ENCODE results near the gene MRPS27.

GRCh38 chr5:72177538-72177937, 142.5 kb downstream of the MRPS27 start:
- TF ChIP-seq, protein P1, sequence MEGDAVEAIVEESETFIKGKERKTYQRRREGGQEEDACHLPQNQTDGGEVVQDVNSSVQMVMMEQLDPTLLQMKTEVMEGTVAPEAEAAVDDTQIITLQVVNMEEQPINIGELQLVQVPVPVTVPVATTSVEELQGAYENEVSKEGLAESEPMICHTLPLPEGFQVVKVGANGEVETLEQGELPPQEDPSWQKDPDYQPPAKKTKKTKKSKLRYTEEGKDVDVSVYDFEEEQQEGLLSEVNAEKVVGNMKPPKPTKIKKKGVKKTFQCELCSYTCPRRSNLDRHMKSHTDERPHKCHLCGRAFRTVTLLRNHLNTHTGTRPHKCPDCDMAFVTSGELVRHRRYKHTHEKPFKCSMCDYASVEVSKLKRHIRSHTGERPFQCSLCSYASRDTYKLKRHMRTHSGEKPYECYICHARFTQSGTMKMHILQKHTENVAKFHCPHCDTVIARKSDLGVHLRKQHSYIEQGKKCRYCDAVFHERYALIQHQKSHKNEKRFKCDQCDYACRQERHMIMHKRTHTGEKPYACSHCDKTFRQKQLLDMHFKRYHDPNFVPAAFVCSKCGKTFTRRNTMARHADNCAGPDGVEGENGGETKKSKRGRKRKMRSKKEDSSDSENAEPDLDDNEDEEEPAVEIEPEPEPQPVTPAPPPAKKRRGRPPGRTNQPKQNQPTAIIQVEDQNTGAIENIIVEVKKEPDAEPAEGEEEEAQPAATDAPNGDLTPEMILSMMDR (IDR thresholded peaks at IDR 0.05), result no peak
- TF ChIP-seq POLR2A (IDR thresholded peaks at IDR 0.05), result no peak

All from Peyer's patch (tissue), 4 donors.